HG02852 (cell line): ENCODE measurements around the gene PTH1R.
"Not testable (repeated sequence)": the region's sequence is repeated elsewhere in the genome, so short reads cannot be mapped to it uniquely, and the experiment has no call there.

ENCODE experiments used
- ATAC-seq: cut with Tn5 transposase; IDR thresholded peaks from one replicate; pipeline ENCODE4 v1.9.1; 2021; ENCODE audit warnings: mild to moderate bottlenecking, moderate library complexity; ENCODE audit not compliant: unreplicated experiment

PTH1R gene

DNA sequence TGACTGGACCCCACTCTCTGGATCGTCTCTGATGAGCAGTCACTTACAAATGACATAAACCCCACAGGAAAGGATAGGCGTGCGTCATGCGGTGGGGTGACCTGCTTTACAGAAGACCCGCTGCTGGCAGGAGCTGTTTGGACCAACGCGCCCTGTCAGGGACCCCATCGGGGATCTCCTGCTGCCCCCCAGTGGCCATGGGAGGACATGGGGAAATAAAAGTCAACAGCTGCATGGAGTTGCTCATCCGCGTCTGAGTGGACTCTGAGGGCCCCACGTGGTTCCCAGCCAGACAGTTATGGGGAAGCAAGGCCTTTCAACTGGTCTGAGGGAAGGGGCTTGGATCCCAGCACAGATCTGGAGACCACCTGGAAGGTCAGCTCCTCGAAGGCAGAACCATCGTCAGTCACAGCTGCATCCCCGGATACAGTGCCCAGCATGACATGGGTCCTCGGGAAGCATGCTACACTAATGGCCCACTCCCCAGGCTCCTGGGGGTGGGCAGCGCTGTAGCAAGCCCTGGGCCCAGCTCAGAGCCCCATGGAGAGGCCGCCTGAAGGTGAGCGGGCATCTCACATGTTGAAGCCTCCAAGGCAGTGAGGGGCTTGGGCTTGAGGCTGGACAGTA lies 32.1 kb downstream of the PTH1R start:
- no peak for ATAC-seq

- no peak for ATAC-seq
These were observed 32.7 kb downstream of the PTH1R start for GRCh38 chr3:46910166-46910760.

- not testable (repeated sequence) for ATAC-seq
These were observed 33.4 kb downstream of the PTH1R start for GRCh38 chr3:46910914-46911313.

DNA sequence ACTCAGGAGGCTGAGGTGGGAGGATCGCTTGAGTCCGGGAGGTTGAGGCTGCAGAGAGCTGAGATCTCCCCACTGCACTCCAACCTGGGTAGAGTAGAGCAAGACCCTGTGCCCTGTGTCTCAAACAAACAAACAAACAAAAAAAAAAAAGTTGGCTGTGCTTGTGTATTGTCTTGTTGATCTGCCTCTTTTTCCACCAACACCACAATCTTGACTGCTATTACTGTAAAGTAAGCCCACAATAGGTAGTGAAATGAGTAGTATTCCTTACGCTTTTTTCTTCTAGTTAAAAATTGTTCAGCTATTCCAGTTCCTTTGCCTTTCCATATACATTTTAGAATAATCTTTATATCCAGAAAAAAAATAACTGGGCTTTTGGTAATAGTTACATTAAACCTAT lies 35.5 kb downstream of the PTH1R start:
- ATAC-seq = no peak

- ATAC-seq = no peak
These were observed 36.1 kb downstream of the PTH1R start for GRCh38 chr3:46913644-46914043.

DNA sequence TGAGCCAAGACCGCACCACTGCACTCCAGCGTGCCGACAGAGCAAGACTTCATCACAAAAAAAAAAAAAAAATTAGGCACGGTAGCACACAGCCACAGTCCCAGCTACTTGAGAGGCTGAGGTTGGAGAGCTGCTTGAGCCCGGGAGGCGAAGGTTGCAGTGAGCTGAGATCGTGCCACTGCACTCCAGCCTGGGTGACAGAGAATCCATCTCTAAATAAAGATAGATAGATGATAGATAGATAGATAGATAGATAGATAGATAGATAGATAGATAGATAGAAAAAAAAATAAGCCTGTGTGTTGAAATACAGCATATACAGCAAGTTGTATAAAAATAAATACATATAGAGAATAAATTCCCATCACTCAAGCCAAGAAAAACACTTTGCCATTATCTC lies 37.3 kb downstream of the PTH1R start:
- no peak for ATAC-seq

DNA sequence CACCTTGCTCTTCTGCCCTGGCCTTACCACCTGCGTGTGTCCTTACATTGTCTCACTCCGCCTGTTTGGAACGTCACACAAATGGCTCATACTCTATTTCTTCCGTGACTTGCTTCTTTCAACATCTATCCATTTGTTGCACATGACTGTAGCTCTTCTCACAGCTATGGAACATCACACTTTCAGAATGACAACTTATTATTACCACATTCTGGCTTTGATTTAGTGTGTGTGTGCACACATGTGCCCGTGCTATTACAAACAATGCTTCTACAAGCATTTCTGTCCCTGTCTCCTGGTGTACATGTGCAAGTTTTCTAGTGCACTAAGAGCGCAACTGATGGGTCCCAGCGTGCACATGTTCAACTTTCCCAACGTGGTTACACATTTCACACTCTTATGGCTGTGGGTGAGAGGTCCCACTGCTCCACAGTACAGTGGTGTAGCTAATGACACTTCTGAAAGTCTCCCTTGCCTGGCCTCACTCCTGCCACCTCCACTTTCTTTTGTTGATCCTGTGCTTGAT lies 37.8 kb downstream of the PTH1R start:
- no peak for ATAC-seq

DNA sequence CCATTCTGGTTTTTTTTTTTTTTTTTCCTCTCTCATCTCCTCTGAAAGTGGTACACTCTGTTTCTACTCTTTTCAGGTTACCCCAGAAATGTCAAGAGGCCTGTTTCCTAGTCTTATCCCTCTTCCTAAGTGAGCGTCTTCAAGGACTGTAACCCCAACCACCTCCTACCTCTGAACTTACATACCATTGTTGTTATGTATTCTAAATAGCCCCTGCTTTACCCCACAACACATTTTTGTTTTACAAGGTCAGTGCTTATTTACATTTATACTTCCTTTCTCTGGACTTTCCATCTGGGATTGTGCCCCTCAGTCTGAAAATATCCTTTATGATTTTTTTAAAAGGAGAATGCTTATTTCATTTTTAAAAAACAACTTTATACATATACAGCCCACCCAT lies 38.8 kb downstream of the PTH1R start:
- ATAC-seq = no peak

GRCh38 chr3:46916799-46917198 lies 39.3 kb downstream of the PTH1R start:
- no peak for ATAC-seq

GRCh38 chr3:46917257-46917656 lies 39.7 kb downstream of the PTH1R start:
- no peak for ATAC-seq

GRCh38 chr3:46918202-46918601 lies 40.7 kb downstream of the PTH1R start:
- no peak for ATAC-seq

- no peak for ATAC-seq
These were observed 41.1 kb downstream of the PTH1R start for GRCh38 chr3:46918634-46919033.

- ATAC-seq = no peak
These were observed 43.5 kb downstream of the PTH1R start for GRCh38 chr3:46921041-46921440.

DNA sequence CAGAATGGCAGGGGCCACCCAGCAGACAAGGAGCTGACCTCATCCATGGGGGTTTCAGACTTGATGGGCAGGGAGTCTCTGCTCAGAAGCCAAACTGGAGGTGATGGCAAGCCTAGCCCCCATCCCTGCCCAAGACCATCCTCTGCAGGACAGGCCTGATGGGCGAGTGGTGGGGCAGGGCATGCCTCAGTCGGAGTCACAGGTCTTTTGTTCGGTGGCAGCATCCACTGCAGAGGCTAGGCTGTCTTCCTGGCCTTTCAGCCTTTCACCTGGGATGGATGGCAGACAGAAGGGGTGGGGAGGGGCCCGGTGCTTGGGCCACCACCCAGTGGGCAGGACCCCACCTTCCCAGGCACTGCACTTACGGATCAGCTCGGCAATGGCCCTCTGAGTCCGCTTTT lies 44.4 kb downstream of the PTH1R start:
- ATAC-seq = no peak

DNA sequence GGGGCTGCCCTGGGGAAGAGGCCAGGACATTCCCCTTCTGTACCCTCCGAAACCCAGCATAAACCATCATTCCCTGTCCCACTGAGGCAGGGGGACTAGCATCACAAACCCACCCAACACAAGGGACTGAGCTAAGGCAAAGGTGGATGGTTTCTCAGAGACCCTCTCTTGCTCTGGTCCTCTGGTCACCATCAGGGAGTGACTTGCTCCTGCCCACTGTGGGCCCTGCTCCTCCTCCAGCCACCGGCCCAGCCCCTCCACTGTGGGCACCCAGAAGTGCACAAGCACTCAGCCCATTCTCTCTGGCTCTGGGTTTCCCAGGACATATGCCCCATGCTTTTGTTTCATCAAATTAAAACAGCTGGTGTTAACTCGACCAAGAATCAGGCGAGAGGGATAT lies 44.9 kb downstream of the PTH1R start:
- no peak for ATAC-seq

DNA sequence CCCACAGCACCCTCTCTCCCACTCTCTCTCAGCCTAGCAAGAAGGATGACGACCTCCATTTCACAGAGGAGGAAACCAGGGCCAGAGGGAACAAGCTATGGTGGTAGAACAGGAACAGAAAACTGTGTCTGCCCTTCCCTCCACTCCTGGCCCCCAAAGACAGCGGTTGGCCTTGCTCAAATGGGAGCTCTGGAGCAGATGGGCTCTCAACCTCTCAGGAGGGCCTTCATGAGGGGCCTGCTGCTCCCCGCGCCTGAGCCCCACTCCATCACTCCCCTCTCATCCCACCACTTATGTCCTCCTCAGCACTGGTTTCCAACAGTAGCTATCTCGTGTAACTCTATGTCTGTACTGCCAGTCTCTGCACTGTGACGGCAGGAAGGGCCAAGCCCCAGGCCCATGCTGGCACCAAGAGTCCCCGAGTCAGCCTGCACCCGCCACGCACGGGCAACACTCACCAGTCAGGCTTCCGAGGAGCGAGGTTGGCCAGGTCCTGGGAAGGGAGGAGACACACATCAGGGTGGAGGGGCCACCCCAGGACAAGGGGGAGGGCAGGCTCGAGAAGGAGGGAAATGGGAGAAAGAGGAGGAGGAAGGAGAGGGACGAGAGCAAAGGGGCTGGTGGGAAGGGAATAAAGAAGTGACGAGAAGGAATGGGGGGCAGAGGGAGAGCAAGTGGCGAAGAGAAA lies 45.5 kb downstream of the PTH1R start:
- no peak for ATAC-seq

GRCh38 chr3:46923559-46924350 lies 46.2 kb downstream of the PTH1R start:
- ATAC-seq = no peak

DNA sequence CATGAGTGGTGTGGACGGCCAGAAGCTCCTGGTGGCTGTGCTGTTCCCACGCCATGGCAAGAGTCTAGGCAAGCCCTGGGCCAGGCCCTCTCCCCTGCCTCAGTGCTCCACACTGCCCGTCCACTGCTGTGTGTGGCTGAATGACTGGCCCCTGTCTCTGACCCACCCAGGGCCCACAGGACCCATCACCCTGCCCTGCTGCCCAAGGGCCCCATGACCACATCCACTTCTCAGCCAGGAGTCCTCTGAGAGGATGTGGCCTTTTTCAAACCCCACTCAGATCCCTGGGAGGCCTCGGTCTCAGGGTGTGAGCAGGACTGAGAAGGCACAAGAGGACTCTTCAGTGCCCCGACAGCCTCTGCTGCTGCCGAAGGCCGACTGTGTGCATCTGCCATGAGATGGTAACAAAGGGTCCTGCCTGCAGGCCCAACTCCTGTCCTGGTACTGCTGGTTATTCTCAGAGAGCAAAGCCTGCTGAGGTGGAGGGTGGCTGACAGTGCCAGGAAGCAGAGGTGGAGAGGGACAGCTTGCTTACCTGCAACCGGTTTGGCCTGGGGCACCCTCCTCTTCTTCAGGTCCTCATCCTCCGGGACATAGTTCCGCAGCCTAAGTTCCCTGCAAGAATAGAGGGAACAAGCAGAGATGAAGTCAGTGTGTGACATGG lies 47.5 kb downstream of the PTH1R start:
- no peak for ATAC-seq

DNA sequence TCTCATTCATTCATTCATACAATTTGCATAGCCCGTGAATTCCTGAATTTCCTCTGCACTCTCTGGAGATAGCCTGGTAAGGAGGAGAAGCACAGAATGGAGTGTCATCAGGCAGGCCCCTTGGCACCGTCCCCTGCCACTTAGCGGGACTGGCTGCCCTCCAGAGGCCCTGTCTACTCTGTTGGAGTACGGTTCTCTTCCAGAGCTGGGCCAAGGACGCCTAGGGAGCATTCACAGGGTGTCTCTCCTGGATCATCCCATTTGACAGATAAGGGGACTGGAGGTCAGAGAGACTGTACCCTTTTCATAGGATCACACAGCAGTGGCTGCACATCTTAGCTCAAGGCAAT lies 48.0 kb downstream of the PTH1R start:
- no peak for ATAC-seq

DNA sequence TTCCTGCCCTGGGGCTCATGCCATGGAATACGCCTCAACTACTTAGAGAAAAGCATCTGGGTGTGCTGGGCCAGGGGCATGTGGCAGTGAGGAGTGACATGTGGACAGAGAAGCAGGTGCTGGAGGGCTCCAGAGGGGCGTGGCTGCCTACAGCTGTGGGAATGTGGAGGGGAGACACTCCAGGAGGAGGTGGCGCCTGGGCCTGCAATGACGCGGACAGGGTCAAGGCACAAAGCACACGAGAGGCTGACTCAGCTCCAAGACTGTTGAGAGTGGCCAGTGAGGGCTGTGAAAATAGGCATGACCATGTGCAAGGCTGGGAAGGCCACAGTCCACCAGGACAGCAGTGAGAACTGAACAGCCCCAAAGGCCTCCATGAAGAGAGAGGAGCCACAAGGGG lies 48.5 kb downstream of the PTH1R start:
- ATAC-seq = no peak

- ATAC-seq = no peak
These were observed 48.9 kb downstream of the PTH1R start for GRCh38 chr3:46926447-46926846.
